Prostate gland (tissue), 2 donors: Measurements from ENCODE around the gene CEBPB. TPM values are rescaled to one million over a fixed set of nuclear protein-coding genes. Genes with fewer than 3 reads are reported as not detected.
"Not testable (repeated sequence)": the region's sequence is repeated elsewhere in the genome, so short reads cannot be mapped to it uniquely, and the experiment has no call there.

Experiments
- DNase-seq: peaks from one replicate; pipeline ENCODE4 v3.0.0-alpha.2; 2019; ENCODE audit warnings: low spot score
- H3K27ac ChIP-seq, 2 donors: fragments of 200-600 bp; sonication (generic); 2 replicates each; pipeline ENCODE4 v1.5.1; 2017 to 2019
- H3K27me3 ChIP-seq: fragments of 200-600 bp; sonication (generic); replicated peaks from 2 replicates; pipeline ENCODE4 v1.5.1; 2019; ENCODE audit not compliant: insufficient read depth
- H3K36me3 ChIP-seq, 2 donors: fragments of 200-600 bp; sonication (generic); 1 replicate in 1 of 2; 2 replicates in 1 of 2; pipeline versions ENCODE4 v1.5.1 to v1.8.1; 2017 to 2019
- H3K4me1 ChIP-seq: fragments of 200-600 bp; sonication (generic); replicated peaks from 2 replicates; pipeline ENCODE4 v1.5.1; 2019
- H3K4me3 ChIP-seq, 2 donors: fragments of 200-600 bp; sonication (generic); 2 replicates each; pipeline ENCODE4 v1.5.1; 2017 to 2019
- H3K9me3 ChIP-seq: fragments of 200-600 bp; sonication (generic); 2 replicates; pipeline ENCODE4 v1.5.1; 2017
- POLR2A ChIP-seq: fragments of 450-650 bp; IDR thresholded peaks from one replicate; pipeline ENCODE4 v1.6.1; 2016; ENCODE audit warnings: antibody characterized with exemption, mild to moderate bottlenecking
- POLR2AphosphoS5 ChIP-seq: sonication (generic); formaldehyde crosslinking; IDR thresholded peaks from one replicate; pipeline ENCODE4 v1.6.1; 2017; ENCODE audit warnings: antibody characterized with exemption
- WGBS: methylation state at CpG from one replicate; pipeline ENCODE4 v1.1.5; 2018; 5-methylcytosine and 5-hydroxymethylcytosine counted together
- intact Hi-C: fragments of 100-400 bp; cut with DNase I; formaldehyde crosslinking; loops from one replicate; pipeline ENCODE4 v1.14.2; 2022
- total RNA-seq, 2 donors: library from RNA; depleted of rRNA; stranded (reverse); fragments of >200 nt; gene quantifications; one replicate each; pipeline ENCODE4 v1.1.0, GENCODE V29; 2016
- TF ChIP-seq, protein P1 (sequence below), 4 experiments: fragments of 200-600 bp in 2 of 4; fragments of 450-650 bp in 2 of 4; sonication (generic) in 2 of 4; IDR thresholded peaks; 1 replicate in 3 of 4; 2 replicates in 1 of 4; pipeline ENCODE4 v1.5.1; 2016 to 2019; ENCODE audit warnings: antibody characterized with exemption in 4 of 4, mild to moderate bottlenecking in 2 of 4, moderate library complexity in 2 of 4

The CEBPB gene
- total RNA-seq, 2 donors from 2014 or later, result 72.8 to 77.2 TPM

DNA sequence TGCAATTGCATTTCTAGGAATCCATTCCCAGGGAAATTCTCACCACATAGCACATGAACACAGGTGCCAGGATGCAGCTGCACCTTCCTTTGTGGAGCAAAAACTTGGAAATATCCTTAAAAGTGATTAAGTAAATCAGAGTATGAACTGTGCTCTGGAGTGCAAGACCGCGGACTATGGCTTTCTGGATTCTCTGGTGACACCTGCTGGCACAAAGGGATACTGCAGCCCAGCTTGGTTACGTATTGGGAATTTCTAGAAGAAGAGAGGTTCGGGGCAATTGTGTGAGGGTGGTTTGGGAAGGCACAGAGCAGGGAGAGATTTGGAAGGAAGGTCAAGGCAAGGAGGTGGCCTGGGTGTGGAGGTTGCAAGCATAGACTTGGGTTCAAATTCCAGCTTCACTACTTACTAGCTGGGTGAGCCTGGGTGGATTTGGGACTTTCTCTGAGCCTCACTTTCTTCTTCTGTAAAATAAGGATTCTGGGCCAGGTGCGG lies 21.3 kb upstream of the CEBPB start:
- DNase-seq, result peak; percentile 81
- TF ChIP-seq, protein P1, sequence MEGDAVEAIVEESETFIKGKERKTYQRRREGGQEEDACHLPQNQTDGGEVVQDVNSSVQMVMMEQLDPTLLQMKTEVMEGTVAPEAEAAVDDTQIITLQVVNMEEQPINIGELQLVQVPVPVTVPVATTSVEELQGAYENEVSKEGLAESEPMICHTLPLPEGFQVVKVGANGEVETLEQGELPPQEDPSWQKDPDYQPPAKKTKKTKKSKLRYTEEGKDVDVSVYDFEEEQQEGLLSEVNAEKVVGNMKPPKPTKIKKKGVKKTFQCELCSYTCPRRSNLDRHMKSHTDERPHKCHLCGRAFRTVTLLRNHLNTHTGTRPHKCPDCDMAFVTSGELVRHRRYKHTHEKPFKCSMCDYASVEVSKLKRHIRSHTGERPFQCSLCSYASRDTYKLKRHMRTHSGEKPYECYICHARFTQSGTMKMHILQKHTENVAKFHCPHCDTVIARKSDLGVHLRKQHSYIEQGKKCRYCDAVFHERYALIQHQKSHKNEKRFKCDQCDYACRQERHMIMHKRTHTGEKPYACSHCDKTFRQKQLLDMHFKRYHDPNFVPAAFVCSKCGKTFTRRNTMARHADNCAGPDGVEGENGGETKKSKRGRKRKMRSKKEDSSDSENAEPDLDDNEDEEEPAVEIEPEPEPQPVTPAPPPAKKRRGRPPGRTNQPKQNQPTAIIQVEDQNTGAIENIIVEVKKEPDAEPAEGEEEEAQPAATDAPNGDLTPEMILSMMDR (IDR thresholded peaks at IDR 0.05), result peak; percentile 85 to 98 (median 96)
- TF ChIP-seq POLR2AphosphoS5 (peak; percentile 78), POLR2A (no peak)
- no peaks in the 10 kb centered on the region for H3K9me3 ChIP-seq
- H3K4me1 ChIP-seq, result peaks cover 3% of the 10 kb centered on the region
- no peak overlapping the region for H3K27ac ChIP-seq
- intact Hi-C loops, result loop anchor here (1.0 kb wide), 1 partner anchor 48 kb away; no protein-coding TSS in a partner anchor
- no peaks in the 10 kb centered on the region for H3K27me3 ChIP-seq
- H3K4me3 ChIP-seq, result no peak overlapping the region
- WGBS, result 22% methylated on average over 5 of the region's 5 CpGs
- no peaks in the 10 kb centered on the region for H3K36me3 ChIP-seq

DNA sequence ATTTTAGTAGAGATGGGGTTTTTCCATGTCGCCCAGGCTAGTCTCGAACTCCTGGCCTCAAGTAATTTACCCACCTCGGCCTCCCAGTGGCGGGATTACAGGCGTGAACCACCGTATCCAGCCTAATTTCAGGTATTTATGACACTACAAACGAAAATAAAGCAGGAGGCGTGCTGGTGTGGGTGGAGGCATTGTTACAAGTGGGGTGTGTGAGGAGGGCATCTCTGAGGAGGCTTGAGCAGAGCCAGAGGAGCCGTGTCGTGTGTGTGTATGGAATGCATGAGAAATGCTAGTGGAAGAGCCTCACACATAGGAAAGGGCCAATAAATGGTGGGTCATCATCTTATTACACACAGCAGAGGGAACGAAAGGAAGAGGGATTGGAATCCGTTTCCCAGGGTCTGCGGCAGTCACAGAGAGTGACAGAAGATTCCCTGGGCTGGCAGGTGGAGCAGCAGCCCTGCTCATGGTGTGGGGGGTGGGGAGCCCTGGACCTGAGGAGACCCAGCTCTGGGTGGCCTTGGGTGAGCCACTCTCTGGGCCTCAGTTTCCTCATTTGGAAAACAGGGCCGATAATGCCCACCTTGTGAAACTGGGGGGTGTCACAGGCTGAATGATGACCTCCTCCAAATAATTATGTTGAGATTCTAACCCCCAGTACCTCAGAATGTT lies 19.9 kb upstream of the CEBPB start:
- intact Hi-C loops, result no loop called here
- no peak for DNase-seq
- H3K36me3 ChIP-seq, result no peaks in the 10 kb centered on the region
- no peaks in the 10 kb centered on the region for H3K27me3 ChIP-seq
- H3K9me3 ChIP-seq, result no peaks in the 10 kb centered on the region
- WGBS, result 86% methylated on average over 14 of the region's 14 CpGs
- no peak overlapping the region for H3K4me3 ChIP-seq
- no peak for TF ChIP-seq POLR2A
- no peak overlapping the region for H3K27ac ChIP-seq
- peaks cover 3% of the 10 kb centered on the region for H3K4me1 ChIP-seq

DNA sequence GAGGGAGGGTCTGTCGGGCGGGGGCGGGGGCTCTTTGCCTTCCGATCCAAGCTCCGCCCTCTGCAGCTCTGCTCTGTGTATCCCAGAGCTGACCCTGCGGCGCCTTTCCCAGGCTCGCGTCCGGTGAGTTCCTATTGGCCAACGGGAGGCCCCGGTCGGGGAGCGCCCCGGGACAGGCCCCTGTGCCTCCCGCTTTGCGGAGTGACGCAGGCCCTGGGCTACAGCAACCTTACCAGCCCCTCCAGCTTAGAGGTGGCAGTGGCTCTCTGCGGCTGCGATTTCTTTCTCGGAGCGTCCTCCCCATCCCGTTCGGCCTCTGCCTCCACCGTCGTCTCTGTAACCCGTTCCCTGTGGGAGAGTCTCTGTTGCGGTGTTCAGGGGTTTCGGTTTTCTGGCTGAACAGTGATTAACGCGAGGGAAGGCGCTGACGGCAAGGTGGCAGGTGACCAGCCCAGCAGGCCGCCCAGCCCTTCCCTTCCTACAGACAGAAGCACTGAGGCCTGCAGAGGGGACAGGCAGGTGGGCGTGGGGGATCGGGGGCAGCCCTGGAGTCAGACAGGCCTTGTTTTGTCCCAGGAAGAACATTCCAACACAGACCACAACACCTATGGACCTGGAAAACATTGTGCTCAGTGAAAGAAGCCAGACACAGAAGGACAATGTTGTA lies 18.1 kb upstream of the CEBPB start:
- peak overlapping the region; percentile 79 to 87 for H3K27ac ChIP-seq
- no peaks in the 10 kb centered on the region for H3K9me3 ChIP-seq
- H3K4me1 ChIP-seq, result peaks cover 3% of the 10 kb centered on the region
- H3K4me3 ChIP-seq, result peak overlapping the region; percentile 39 to 40
- peak; percentile 67 for DNase-seq
- intact Hi-C loops, result no loop called here
- H3K27me3 ChIP-seq, result no peaks in the 10 kb centered on the region
- TF ChIP-seq POLR2A (peak; percentile 65), POLR2AphosphoS5 (peak; percentile 76)
- TF ChIP-seq, protein P1 (IDR thresholded peaks at IDR 0.05), result no peak
- no peaks in the 10 kb centered on the region for H3K36me3 ChIP-seq
- 7% methylated on average over 27 of the region's 36 CpGs for WGBS

DNA sequence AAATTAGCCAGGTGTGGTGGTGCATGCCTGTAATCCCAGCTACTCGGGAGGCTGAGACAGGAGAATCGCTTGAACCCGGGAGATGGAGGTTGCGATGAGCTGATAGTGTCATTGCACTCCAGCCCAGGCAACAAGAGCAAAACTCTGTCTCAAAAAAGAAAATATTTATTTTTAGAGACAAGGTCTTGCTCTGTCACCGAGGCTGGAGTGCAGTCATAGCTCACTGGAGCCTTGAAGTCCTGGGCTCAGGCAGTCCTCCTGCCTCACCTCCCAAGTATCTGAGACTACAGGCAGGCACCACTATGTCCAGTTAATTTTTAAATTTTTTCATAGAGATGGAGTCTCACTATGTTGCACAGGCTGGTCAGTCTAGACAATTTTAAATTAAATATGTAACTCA lies 16.2 kb upstream of the CEBPB start:
- Histone ChIP-seq H3K4me3 (no peak overlapping the region), H3K27me3 (no peaks in the 10 kb centered on the region), H3K4me1 (peaks cover 3% of the 10 kb centered on the region), H3K36me3 (no peaks in the 10 kb centered on the region), H3K9me3 (no peaks in the 10 kb centered on the region), H3K27ac (no peak overlapping the region)
- intact Hi-C loops, result no loop called here
- TF ChIP-seq, protein P1 (IDR thresholded peaks at IDR 0.05), result no peak
- no peak for TF ChIP-seq POLR2AphosphoS5
- TF ChIP-seq POLR2A, result no peak
- DNase-seq, result no peak
- WGBS, result 91% methylated on average over 5 of the region's 5 CpGs

DNA sequence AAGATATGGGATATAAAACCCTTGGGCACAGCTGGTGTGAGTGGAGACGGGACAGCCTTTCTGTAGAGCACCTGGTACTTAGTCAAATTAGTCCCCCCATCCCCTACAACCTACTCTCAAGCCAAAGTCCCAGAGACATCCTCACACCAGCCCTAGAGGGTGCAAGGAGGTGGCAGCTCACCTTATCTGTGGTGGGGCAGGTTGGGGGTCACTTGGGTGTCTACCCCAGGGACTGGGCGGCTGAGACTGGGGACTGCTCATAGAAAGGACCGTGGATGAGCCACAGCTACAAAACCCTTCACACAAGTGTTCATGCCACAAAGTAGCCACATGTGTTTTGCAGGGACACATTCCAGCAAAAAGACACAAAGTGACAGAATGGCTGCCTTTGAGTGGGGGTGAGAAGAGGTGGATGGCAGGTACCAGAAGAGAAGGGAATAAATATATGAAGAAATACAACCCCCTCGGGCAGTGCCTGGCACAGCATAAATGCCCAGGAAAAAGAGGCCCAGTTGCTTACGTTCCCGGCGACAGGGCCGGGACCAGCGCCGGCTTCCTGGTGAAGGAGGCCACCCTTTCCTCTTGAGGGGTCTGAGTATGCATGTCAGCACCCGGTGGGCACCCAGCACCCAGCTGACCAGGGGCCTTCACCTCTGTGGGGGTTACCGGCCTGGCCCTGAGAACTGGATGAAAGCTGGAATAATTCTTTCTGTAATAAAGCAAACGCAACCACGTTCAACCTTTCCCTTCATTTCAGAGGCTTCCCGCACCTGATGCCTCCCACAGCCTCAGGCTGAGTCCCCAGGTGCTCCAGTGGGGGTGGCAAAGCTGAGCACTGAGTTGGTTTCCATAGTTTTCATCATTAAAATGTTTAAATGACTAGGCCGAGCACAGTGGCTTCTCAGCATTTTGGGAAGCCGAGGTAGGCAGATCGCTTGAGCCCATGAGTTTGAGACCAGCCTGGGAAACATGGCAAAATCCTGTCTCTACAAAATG lies 14.4 kb upstream of the CEBPB start:
- WGBS, result 90% methylated on average over 18 of the region's 18 CpGs
- H3K9me3 ChIP-seq, result no peaks in the 10 kb centered on the region
- TF ChIP-seq POLR2A (no peak), POLR2AphosphoS5 (no peak)
- TF ChIP-seq, protein P1 (IDR thresholded peaks at IDR 0.05), result no peak
- H3K36me3 ChIP-seq, result no peaks in the 10 kb centered on the region
- no peaks in the 10 kb centered on the region for H3K27me3 ChIP-seq
- intact Hi-C loops, result loop anchor here (5.0 kb wide), 1 partner anchor 194 kb away; the partner anchor contains the start of gene SNAI1
- peaks cover 3% of the 10 kb centered on the region for H3K4me1 ChIP-seq
- H3K4me3 ChIP-seq, result no peak overlapping the region
- H3K27ac ChIP-seq, result no peak overlapping the region
- no peak for DNase-seq

DNA sequence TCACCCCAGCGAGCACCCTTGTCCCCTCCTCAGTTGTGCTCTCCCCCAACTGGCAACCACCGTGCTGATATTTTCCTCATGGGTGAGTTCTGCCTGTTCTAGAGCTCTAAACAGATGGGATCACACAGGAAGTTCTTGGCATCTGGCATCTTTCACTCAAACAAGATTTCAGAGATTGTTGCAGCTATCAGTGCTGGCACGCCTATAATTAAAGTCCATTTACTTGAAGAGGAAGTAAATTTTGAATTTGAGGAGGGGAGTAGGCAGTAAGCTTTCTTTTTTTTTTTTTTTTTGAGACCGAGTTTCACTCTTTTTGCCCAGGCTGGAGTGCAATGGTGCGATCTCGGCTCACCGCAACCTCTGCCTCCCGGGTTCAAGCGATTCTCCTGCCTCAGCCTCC lies 12.0 kb upstream of the CEBPB start:
- DNase-seq, result not testable (repeated sequence)
- intact Hi-C loops, result loop anchor here (5.0 kb wide), 1 partner anchor 196 kb away; the partner anchor contains the start of gene SNAI1

More for the DNA sequence above, 12.0 kb upstream of the CEBPB start:
- not testable (repeated sequence) for H3K4me1 ChIP-seq, H3K27ac ChIP-seq, H3K27me3 ChIP-seq, H3K9me3 ChIP-seq, H3K4me3 ChIP-seq, H3K36me3 ChIP-seq
- WGBS, result 85% methylated on average over 9 of the region's 9 CpGs
